ENCODE data around the gene HYAL1. TPM values are rescaled to one million over a fixed set of nuclear protein-coding genes. Genes with fewer than 3 reads are reported as not detected.
"Not testable (repeated sequence)": the region's sequence is repeated elsewhere in the genome, so short reads cannot be mapped to it uniquely, and the experiment has no call there.

Gene HYAL1
- total RNA-seq, 2 donors from 2014 or later: 5.8 to 6.1 TPM

DNA sequence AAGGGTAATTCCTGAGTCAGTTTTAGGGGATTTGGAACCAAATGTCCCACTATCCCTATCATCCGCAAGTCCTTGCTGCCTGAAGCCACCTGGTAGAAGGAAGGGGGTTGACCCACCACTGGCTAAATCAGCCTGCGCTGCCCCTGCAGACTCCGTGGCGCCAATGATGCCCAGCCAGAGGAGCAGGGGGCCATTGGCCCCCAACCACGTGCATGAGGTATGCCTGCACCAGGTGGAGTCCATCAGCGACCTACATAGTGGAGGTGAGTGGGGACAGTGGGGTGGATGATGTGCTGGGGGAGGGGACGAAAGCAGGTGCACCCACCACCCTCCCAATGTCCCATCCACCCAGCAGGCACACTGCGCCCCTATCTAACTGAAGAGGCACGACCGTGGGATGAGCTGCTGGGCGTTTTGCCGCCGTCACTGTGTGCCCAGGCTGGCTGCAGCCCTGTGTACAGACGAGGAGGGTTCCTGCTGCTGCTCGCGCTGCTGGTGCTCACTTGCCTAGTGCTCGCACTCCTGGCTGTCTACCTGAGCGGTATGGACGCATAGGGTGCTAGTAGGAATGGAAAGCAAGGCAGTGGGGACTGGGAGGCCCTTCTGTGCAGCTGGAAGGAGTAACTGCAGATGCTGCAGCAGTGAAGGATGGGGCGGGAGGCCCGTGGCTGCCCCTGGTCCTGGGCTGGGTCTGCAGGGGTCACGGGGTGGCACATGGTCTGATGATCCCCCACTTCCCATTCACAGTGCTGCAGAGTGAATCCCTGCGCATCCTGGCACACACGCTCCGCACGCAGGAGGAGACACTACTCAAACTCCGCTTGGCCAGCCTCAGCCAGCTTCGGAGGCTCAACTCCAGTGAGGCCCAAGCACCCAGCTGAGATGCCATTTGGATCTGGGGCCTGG, 16.8 kb downstream of the HYAL1 start:
- no peak overlapping the region for H3K4me3 ChIP-seq
- no peaks in the 10 kb centered on the region for H3K27me3 ChIP-seq (replicated peaks; ENCODE audit: insufficient read depth)
- no peak overlapping the region for H3K27ac ChIP-seq
- no peaks in the 10 kb centered on the region for H3K9me3 ChIP-seq
- no peak for DNase-seq (ENCODE audit: low spot score)
- H3K36me3 ChIP-seq: peaks cover 27% of the 10 kb centered on the region
- TF ChIP-seq, protein P1, sequence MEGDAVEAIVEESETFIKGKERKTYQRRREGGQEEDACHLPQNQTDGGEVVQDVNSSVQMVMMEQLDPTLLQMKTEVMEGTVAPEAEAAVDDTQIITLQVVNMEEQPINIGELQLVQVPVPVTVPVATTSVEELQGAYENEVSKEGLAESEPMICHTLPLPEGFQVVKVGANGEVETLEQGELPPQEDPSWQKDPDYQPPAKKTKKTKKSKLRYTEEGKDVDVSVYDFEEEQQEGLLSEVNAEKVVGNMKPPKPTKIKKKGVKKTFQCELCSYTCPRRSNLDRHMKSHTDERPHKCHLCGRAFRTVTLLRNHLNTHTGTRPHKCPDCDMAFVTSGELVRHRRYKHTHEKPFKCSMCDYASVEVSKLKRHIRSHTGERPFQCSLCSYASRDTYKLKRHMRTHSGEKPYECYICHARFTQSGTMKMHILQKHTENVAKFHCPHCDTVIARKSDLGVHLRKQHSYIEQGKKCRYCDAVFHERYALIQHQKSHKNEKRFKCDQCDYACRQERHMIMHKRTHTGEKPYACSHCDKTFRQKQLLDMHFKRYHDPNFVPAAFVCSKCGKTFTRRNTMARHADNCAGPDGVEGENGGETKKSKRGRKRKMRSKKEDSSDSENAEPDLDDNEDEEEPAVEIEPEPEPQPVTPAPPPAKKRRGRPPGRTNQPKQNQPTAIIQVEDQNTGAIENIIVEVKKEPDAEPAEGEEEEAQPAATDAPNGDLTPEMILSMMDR (IDR thresholded peaks at IDR 0.05): no peak
- H3K4me1 ChIP-seq (ENCODE audit: control insufficient read depth in 1 of 2, low read depth in 2 of 2): peaks cover 5 to 9% of the 10 kb centered on the region in 2 donors
- no peak for ATAC-seq (ENCODE audit: insufficient number of reproducible peaks, low FRiP score, low read depth)

DNA sequence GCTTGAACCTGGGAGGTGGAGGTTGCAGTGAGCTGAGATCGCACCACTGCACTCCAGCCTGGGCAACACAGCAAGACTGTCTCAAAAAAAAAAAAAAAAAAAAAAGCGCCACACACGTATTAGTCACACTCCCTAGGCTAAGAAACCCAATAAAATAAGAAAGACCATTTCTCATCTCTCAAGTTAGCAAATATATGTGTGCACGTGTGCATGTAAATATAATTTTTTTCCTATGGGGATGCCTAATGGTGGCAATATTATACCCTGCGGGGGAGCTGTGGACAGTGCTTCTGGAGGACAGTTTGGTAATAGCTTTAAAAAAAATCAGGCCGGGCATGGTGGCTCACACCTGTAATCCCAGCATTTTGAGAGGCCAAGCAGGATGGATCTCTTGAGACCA, 19.3 kb downstream of the HYAL1 start:
- H3K27ac ChIP-seq; ATAC-seq (ENCODE audit: insufficient number of reproducible peaks, low FRiP score, low read depth); H3K4me3 ChIP-seq; H3K4me1 ChIP-seq (ENCODE audit: control insufficient read depth in 1 of 2, low read depth in 2 of 2); DNase-seq (ENCODE audit: low spot score); H3K27me3 ChIP-seq (replicated peaks; ENCODE audit: insufficient read depth); H3K9me3 ChIP-seq: not testable (repeated sequence)
- H3K36me3 ChIP-seq: peaks cover 19% of the 10 kb centered on the region

DNA sequence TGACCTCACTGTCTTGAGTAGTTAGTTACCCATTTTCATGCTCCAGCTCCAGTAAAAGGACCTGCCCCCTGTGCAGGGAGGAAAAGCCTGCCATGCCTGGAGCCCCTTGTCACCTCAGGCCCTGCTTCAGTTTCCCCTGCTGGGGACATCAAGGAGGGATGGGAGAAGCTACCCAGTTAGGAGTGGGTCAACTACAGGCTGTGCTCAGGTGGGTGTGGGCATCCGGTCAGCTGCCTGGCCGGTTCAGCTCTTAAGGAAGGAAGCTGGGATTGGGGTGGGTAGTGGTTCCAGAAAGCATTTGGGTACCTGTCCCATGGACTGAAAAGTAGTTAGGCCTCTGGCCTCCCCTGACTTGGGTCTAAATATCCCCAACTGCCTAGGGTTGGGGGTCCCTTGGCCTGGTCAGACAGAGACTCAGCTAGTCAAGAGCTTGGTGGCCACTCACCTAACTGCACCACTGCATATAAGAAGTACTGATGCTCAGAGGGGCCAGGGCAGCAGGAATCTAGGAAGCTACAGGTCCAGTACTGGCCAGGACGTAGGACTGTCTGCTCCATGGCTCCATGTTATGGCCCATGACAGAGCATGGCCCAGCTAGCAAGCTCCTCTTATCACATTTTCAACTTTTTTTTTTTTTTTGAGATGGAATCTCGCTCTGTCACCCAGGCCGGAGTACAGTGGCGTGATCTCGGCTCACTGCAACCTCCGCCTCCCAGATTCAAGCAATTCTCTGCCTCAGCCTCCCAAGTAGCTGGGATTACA, 23.9 kb downstream of the HYAL1 start:
- DNase-seq (ENCODE audit: low spot score): no peak
- H3K27ac ChIP-seq: peak overlapping the region; percentile 34 to 56
- no peak overlapping the region for H3K4me3 ChIP-seq
- H3K27me3 ChIP-seq (replicated peaks; ENCODE audit: insufficient read depth): no peaks in the 10 kb centered on the region
- TF ChIP-seq, protein P1 (IDR thresholded peaks at IDR 0.05): no peak
- ATAC-seq (ENCODE audit: insufficient number of reproducible peaks, low FRiP score, low read depth): no peak
- H3K9me3 ChIP-seq: no peaks in the 10 kb centered on the region
- peaks cover 4 to 13% of the 10 kb centered on the region in 2 donors for H3K4me1 ChIP-seq (ENCODE audit: control insufficient read depth in 1 of 2, low read depth in 2 of 2)
- H3K36me3 ChIP-seq: peaks cover 6% of the 10 kb centered on the region

DNA sequence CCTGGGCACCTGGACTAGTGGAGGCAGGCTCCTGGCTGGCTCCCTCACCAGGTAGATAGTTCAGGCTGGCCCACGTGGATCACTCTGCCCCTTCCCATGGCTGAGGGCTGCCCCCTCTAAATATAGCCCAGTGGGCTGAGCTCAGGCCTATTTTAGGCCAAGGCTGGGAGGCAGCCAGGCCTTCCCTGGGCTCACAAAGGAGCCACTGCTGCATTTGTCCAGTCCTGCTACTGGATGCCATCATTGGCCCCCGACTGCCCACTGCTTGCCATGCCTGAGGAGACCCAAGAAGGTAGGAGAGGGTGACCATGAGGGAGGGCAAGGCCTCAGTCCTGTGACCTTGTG, 24.5 kb downstream of the HYAL1 start, which contains the start of gene LSMEM2:
Gene LSMEM2, plus strand, starts transcription at position 208 of the 345 bp plus-strand sequence. Its CDS starts 27 bp downstream, at position 235.
- peaks cover 4 to 13% of the 10 kb centered on the region in 2 donors for H3K4me1 ChIP-seq (ENCODE audit: control insufficient read depth in 1 of 2, low read depth in 2 of 2)
- DNase-seq (ENCODE audit: low spot score): no peak
- no peak for ATAC-seq (ENCODE audit: insufficient number of reproducible peaks, low FRiP score, low read depth)
- TF ChIP-seq, protein P1 (IDR thresholded peaks at IDR 0.05): no peak
- no peaks in the 10 kb centered on the region for H3K9me3 ChIP-seq
- no peaks in the 10 kb centered on the region for H3K27me3 ChIP-seq (replicated peaks; ENCODE audit: insufficient read depth)
- H3K36me3 ChIP-seq: peaks cover 6% of the 10 kb centered on the region
- peak within 1 kb of the TSS; percentile 34 to 56 for H3K27ac ChIP-seq
- H3K4me3 ChIP-seq: no peak within 1 kb of the TSS

DNA sequence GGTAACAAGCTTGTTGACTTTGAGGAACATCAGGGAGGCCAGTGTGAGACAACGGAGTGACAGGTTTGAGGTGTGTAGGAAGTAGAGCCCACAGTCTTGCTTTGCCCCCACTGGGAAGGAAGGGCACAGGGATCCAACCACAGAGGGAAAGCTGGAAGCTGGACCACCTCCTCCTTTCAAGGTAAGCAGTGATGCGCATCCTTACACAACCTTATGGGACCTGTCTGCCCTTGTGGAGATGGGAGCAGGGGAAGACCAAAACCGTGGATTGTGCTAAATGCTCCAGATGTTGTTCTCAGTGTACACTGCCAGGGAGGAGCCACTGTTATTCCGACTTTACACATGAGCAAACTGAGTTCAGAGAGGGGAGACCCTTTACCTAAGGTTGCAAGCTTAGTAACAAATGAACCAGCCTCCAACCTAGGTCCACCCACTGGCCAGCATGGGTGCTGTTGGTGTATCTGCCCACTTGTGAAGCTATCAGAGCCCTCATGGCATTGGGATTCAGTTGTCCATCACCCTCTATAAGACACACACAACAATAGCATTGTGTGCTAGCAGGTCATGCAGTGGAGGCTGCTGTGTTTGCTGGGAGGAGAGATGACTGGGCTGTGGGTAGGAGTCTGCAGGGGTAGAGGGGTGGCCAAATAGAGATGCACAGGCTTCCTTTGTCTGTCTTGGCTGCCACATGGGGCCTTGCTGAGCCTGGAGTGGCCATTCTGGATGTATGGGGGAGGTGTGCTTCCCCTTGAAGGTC, 25.1 kb downstream of the HYAL1 start:
- Histone ChIP-seq H3K27me3 (replicated peaks; ENCODE audit: insufficient read depth) (no peaks in the 10 kb centered on the region), H3K4me1 (ENCODE audit: control insufficient read depth in 1 of 2, low read depth in 2 of 2) (peaks cover 4 to 16% of the 10 kb centered on the region in 2 donors), H3K4me3 (no peak overlapping the region), H3K36me3 (peaks cover 6% of the 10 kb centered on the region), H3K9me3 (no peaks in the 10 kb centered on the region), H3K27ac (peak overlapping the region; percentile 25 to 56)
- DNase-seq (ENCODE audit: low spot score) (no peak), ATAC-seq (ENCODE audit: insufficient number of reproducible peaks, low FRiP score, low read depth) (no peak)
- TF ChIP-seq, protein P1 (IDR thresholded peaks at IDR 0.05): no peak

All from thoracic aorta (tissue), 2 donors.